ENCODE data around the gene ZNF892. TPM values are rescaled to one million over a fixed set of nuclear protein-coding genes. Genes with fewer than 3 reads are reported as not detected.

The ZNF892 gene
- total and polyA plus RNA-seq, 2 donors (not counting 1 experiment from before 2014, with no cell fraction given), result 1.1 to 7.3 TPM

DNA sequence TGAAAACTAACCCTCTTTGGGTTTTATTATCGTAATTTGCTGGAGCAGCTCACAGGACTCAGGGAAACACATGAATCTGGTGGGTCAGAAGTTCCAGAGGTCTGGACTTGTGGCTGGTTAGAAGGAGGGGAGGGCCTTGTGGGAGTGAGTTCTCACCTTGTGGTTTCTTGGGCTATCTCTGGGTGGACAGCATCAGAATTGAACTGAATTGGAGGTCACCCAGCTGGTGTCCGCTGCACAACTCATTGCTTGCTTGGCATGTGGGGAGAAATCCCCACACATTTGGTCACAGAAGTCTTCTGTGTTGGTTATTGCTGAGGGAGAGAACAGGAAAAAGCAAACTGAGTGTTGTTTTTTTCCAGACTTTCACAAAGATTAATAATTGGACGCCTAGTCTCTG, 27.5 kb downstream of the ZNF892 start:
- H3K4me1 ChIP-seq (ENCODE audit: control insufficient read depth, extremely low read depth, insufficient read depth, low read length), result no peaks in the 10 kb centered on the region
- no peak overlapping the region for H3K4me2 ChIP-seq (ENCODE audit: extremely low read depth, insufficient read depth, low read length)
- no peak overlapping the region for H2AFZ ChIP-seq (ENCODE audit: low read length)
- TF ChIP-seq, protein P1, sequence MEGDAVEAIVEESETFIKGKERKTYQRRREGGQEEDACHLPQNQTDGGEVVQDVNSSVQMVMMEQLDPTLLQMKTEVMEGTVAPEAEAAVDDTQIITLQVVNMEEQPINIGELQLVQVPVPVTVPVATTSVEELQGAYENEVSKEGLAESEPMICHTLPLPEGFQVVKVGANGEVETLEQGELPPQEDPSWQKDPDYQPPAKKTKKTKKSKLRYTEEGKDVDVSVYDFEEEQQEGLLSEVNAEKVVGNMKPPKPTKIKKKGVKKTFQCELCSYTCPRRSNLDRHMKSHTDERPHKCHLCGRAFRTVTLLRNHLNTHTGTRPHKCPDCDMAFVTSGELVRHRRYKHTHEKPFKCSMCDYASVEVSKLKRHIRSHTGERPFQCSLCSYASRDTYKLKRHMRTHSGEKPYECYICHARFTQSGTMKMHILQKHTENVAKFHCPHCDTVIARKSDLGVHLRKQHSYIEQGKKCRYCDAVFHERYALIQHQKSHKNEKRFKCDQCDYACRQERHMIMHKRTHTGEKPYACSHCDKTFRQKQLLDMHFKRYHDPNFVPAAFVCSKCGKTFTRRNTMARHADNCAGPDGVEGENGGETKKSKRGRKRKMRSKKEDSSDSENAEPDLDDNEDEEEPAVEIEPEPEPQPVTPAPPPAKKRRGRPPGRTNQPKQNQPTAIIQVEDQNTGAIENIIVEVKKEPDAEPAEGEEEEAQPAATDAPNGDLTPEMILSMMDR (conservative IDR thresholded peaks at IDR 0.05 in 1 of 2, IDR thresholded peaks at IDR 0.05 in 1 of 2; ENCODE audit: low read depth in 1 of 2, low read length in 2 of 2), result no peak
- no peak for TF ChIP-seq EZH2 (IDR thresholded peaks at IDR 0.05; ENCODE audit: low read length, missing control alignments)
- DNase-seq (ENCODE audit: low read depth in 2 of 2), result peak in 1 of 2 donors; percentile 29
- no peak overlapping the region for H3K4me3 ChIP-seq (replicated peaks in 1 of 4; ENCODE audit: control extremely low read depth in 1 of 4, insufficient read depth in 1 of 4, low read depth in 3 of 4, low read length in 4 of 4)
- no peaks in the 10 kb centered on the region for H3K27me3 ChIP-seq (ENCODE audit: control insufficient read depth, insufficient read depth, low read length)
- H3K27ac ChIP-seq (ENCODE audit: insufficient read depth, low read length), result no peak overlapping the region
- no peaks in the 10 kb centered on the region for H4K20me1 ChIP-seq (ENCODE audit: control insufficient read depth, extremely low read depth, insufficient read depth, low read length)
- no peaks in the 10 kb centered on the region for H3K79me2 ChIP-seq (ENCODE audit: control insufficient read depth, insufficient read depth, low read length)
- no peak overlapping the region for H3K9ac ChIP-seq (ENCODE audit: insufficient read depth, low read length)
- H3K36me3 ChIP-seq (ENCODE audit: control insufficient read depth, insufficient read depth, low read length), result no peaks in the 10 kb centered on the region
- no peaks in the 10 kb centered on the region for H3K9me3 ChIP-seq (ENCODE audit: control insufficient read depth, insufficient read depth, low read depth, low read length)

GRCh38 chr2:95238131-95238530, 30.8 kb downstream of the ZNF892 start:
- DNase-seq (ENCODE audit: low read depth in 2 of 2), result no peak
- no peaks in the 10 kb centered on the region for H3K9me3 ChIP-seq (ENCODE audit: control insufficient read depth, insufficient read depth, low read depth, low read length)
- H3K4me3 ChIP-seq (replicated peaks in 1 of 4; ENCODE audit: control extremely low read depth in 1 of 4, insufficient read depth in 1 of 4, low read depth in 3 of 4, low read length in 4 of 4), result no peak overlapping the region
- no peaks in the 10 kb centered on the region for H4K20me1 ChIP-seq (ENCODE audit: control insufficient read depth, extremely low read depth, insufficient read depth, low read length)
- no peak overlapping the region for H3K9ac ChIP-seq (ENCODE audit: insufficient read depth, low read length)
- no peaks in the 10 kb centered on the region for H3K36me3 ChIP-seq (ENCODE audit: control insufficient read depth, insufficient read depth, low read length)
- TF ChIP-seq, protein P1 (conservative IDR thresholded peaks at IDR 0.05 in 1 of 2, IDR thresholded peaks at IDR 0.05 in 1 of 2; ENCODE audit: low read depth in 1 of 2, low read length in 2 of 2), result no peak
- no peak for TF ChIP-seq EZH2 (IDR thresholded peaks at IDR 0.05; ENCODE audit: low read length, missing control alignments)
- no peaks in the 10 kb centered on the region for H3K4me1 ChIP-seq (ENCODE audit: control insufficient read depth, extremely low read depth, insufficient read depth, low read length)
- no peak overlapping the region for H2AFZ ChIP-seq (ENCODE audit: low read length)
- no peaks in the 10 kb centered on the region for H3K79me2 ChIP-seq (ENCODE audit: control insufficient read depth, insufficient read depth, low read length)
- no peak overlapping the region for H3K4me2 ChIP-seq (ENCODE audit: extremely low read depth, insufficient read depth, low read length)
- no peaks in the 10 kb centered on the region for H3K27me3 ChIP-seq (ENCODE audit: control insufficient read depth, insufficient read depth, low read length)
- H3K27ac ChIP-seq (ENCODE audit: insufficient read depth, low read length), result no peak overlapping the region

GRCh38 chr2:95240091-95240490, 32.8 kb downstream of the ZNF892 start:
- Histone ChIP-seq H3K9ac (ENCODE audit: insufficient read depth, low read length) (no peak overlapping the region), H3K4me2 (ENCODE audit: extremely low read depth, insufficient read depth, low read length) (no peak overlapping the region), H3K4me3 (replicated peaks in 1 of 4; ENCODE audit: control extremely low read depth in 1 of 4, insufficient read depth in 1 of 4, low read depth in 3 of 4, low read length in 4 of 4) (no peak overlapping the region), H3K4me1 (ENCODE audit: control insufficient read depth, extremely low read depth, insufficient read depth, low read length) (no peaks in the 10 kb centered on the region), H4K20me1 (ENCODE audit: control insufficient read depth, extremely low read depth, insufficient read depth, low read length) (no peaks in the 10 kb centered on the region), H3K79me2 (ENCODE audit: control insufficient read depth, insufficient read depth, low read length) (no peaks in the 10 kb centered on the region), H2AFZ (ENCODE audit: low read length) (no peak overlapping the region), H3K27me3 (ENCODE audit: control insufficient read depth, insufficient read depth, low read length) (no peaks in the 10 kb centered on the region), H3K27ac (ENCODE audit: insufficient read depth, low read length) (no peak overlapping the region), H3K36me3 (ENCODE audit: control insufficient read depth, insufficient read depth, low read length) (no peaks in the 10 kb centered on the region), H3K9me3 (ENCODE audit: control insufficient read depth, insufficient read depth, low read depth, low read length) (no peaks in the 10 kb centered on the region)
- TF ChIP-seq EZH2 (IDR thresholded peaks at IDR 0.05; ENCODE audit: low read length, missing control alignments), result no peak
- TF ChIP-seq, protein P1 (conservative IDR thresholded peaks at IDR 0.05 in 1 of 2, IDR thresholded peaks at IDR 0.05 in 1 of 2; ENCODE audit: low read depth in 1 of 2, low read length in 2 of 2), result no peak
- DNase-seq (ENCODE audit: low read depth in 2 of 2), result no peak

Data from fibroblast of lung (primary cell).